HG02678 (cell line): ENCODE data around the gene HRH3.

Source experiments
- ATAC-seq: cut with Tn5 transposase; IDR thresholded peaks from one replicate; pipeline ENCODE4 v1.9.1; 2021; ENCODE audit warnings: mild to moderate bottlenecking, moderate library complexity; ENCODE audit not compliant: unreplicated experiment

The HRH3 gene

GRCh38 chr20:62216636-62217566, 3.2 kb downstream of the HRH3 start:
- no peak for ATAC-seq

DNA sequence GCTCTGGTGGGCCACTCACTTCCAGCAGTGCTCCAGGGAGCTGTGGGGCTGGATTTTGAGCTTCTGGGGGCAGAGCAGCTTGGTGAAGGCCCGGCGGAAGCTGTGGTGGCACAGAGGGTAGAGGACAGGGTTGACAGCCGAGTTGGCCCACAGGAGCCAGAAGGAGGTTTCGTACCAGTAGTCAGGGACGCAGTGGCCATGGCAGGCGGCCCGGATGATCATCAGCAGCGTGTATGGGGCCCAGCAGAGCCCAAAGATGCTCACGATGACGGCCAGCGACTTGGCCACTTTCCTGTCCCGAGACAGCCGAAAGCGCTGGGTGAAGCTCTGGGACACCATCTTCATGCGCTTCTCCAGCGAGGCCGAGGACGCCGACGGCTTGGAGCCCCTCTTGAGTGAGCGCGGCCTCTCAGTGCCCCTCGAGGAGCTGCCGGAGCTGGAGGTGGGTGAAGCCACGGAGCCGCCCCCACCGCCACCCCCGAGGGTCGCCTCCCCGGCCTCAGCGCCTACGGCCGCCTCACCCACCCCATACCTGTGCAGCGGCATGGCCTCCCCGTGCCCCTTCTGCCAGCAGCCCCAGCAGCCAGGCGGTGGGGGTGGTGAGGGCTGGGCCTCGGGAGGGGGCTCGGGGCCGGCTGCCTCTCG, 4.0 kb downstream of the HRH3 start:
- no peak for ATAC-seq

GRCh38 chr20:62215020-62215990, 4.8 kb downstream of the HRH3 start:
- ATAC-seq = no peak

- no peak for ATAC-seq
Measured at GRCh38 chr20:62214067-62214466, 6.0 kb downstream of the HRH3 start.

DNA sequence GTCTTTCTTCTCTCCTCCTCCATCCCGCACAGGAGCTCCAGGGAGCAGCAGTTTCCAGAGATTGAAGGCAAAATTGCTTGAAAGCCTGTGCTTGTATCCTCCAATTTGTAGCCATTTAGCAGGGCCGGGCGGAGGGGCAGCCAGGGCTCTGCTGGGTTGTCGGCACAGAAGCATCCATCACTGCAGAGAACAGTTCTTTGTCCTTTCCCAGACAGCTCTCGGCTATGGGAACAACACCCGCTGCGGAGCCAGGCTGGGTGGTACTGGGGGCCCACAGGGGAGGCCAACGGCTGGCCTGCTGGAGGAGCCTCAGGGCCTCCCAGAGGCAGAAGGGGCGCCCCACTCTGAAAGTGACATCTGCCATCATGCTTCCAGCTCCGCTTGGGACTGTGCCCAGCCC, 7.8 kb downstream of the HRH3 start:
- no peak for ATAC-seq

GRCh38 chr20:62211769-62212288, 8.2 kb downstream of the HRH3 start:
- no peak for ATAC-seq

- no peak for ATAC-seq
Measured at GRCh38 chr20:62211216-62211615, 8.9 kb downstream of the HRH3 start.

- no peak for ATAC-seq
Measured at GRCh38 chr20:62210496-62210855, 9.6 kb downstream of the HRH3 start.

DNA sequence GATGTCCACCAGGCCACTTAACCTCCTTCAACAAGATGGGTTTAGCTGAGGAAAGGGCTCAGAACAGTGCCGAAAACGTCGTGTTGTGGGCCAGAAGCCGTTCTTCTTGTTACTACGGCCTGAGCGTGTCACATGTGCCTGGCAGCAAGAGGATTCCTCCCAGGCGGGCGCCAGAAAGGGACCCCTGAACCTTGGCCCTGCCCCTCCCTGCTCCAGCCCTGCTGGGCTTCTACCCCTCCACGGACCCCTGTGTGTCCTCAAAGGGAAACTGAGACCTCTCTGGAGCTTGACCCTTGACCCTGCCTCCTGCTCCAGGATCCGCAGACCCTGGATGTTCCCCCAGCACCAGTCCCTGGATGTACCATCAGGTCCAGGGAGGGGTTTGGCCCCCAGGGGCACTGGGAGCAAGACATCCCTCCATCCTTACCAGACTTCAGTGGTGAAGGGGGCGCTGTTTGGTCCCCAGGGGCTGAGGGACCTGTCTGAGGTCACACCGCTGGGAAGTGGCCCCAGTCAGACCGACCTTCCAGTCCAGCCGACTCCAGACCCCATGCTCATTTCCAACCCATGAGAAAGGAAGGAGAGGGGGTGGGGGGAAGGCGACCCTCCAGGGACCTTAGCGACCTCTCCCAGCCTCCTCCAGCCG, 10.1 kb downstream of the HRH3 start:
- no peak for ATAC-seq

DNA sequence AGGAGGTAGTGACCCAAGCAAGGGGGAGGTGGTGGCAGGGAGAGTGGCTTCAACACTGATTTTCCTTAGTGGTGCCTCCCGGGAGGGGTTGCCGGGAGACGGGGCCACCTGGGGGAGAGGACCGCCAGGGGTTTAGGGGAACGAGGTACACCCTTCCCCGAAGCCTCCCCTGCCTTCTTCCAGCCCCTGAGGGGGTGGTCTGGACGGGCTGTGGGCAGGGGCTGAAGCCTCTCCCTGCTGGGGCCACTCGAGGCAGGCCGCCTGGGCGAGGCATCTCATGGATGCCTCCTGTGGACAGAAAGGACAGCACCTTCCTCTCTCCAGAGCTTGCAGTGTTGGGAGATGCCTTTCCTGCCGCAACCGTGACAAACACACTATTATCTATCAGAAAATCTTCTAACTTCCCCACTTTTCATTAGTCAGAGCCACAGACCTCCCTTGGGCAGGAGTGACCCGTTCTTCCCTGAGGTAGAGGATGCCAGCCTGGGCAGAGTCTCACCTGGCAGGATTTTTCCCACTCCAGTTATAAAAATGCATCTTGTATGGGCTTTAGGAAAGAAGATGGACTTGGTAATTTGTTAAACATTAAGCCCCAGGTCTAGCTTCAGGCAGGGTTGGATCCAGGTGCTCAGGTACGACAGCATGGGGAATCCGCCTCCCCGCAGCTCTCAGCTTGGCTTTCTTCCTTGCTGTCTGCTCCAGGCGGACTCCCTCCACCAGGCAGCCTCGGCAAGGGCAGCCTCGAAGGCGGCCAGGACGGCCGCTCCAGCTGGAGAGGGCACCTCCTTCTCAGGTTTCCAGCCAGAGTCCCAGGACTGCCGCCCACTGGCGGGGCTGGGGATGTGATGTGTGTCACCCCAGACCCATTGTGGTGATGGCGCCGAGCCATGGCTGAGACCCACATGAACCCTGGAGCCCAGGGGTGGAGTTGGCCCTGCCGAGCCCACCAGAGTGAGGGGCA, 11.0 kb downstream of the HRH3 start:
- ATAC-seq = no peak

DNA sequence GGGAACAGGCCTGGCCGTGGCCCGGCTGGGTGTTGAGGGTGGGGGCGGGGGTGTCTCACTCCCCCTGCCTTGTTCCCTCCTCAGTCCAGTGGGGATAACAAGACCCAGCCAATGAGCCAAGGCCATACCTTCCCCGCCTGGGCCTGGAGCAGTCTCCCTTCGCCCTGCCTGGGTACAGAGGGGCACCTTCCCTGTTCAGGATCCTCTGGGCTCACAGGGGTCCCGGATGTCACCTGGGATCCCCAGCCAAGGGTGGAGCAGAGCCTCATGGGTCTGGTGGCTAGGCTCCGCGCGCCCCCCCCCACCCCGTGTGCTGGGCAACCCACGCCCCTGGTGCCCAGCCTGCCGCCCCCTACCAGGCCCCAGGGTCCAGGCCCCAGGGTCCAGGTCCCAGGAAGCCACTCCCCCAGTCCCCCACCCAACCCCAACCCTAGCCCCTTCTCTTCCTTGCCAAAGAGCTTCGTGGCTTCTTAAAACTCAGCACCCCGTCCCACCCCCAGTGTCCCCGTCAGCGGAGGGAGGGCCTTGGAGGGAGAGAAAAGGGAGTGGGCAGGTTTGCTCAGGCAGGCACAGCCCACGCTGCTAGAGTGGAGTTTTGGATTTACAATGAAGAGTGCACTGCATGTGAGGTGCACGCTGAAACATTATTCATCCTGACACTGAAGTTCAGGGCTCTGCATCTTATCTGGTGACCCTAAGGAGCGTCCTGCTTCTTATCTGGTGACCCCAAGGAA, 11.8 kb downstream of the HRH3 start:
- no peak for ATAC-seq

- ATAC-seq = no peak
Measured at GRCh38 chr20:62206388-62206775, 13.7 kb downstream of the HRH3 start.

GRCh38 chr20:62205618-62206387, 14.3 kb downstream of the HRH3 start:
- ATAC-seq = no peak

- ATAC-seq = no peak
Measured at GRCh38 chr20:62203378-62204030, 16.6 kb downstream of the HRH3 start.

- ATAC-seq = no peak
Measured at GRCh38 chr20:62202676-62203377, 17.3 kb downstream of the HRH3 start.

GRCh38 chr20:62202083-62202395, 18.0 kb downstream of the HRH3 start:
- no peak for ATAC-seq
